ENCODE measurements around the gene PRKCZ.
A peak's percentile ranks its signal among the peaks of the same experiment; 100 is the strongest.

PRKCZ gene

DNA sequence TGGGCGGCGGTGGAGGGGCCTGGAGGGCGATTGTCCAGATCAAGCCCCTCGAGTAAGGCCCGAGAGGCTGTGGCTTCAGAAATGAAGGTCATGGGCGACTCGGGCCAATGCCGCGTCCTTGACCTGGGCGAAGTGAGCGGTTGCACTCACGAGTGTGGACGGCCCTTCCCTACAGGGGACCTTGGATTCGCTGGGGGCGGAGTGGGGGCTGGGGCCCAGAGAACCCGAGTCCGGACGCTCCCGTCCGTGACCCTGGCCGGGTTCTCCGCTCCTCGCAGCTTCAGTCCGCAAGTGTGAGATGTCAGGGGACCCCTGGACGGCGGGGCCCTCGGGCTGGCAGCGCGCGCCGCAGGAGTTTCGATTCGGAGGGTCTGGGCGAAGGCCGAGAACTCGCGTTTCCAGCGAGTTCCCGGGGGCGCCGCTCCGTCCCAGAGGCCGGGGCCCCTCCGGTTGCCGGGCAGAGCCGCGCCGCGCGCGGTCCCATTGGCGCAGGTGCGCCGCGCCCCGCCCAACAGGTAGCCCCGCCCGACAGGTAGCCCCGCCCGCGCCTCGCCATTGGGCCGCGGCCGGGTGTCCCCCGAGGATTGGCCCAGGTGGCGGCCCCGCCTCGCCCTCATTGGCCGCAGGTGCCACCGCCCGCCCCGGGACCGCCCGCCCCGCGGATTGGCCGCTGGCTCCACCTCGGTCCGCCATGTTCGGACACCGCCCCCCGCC lies at the start of gene PRKCZ:
PRKCZ (plus strand) TSS at position 694 of the 714 bp plus-strand sequence. CDS start 220 bp downstream, outside the sequence.
- DNase-seq (ENCODE audit: low read depth): peak; percentile 71

DNA sequence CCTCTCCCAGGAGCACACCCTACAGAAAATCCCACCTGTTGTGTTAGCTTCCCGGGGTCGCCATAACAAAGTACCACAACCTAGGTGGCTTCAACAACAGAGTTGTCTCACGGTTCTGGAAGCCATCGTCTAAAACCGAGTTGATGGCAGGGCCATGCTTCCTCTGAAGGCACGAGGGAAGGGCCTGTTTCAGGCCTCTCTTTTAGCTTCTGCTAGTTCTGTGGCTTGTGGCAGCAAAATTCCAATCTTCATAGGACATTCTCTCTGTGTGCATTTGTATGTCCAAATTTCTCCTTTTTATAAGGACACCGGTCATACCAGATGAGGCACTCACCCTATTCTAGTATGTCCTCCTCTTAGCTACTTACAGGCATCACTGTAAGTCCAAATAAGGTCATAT lies 49.8 kb upstream of the PRKCZ start:
- no peak for DNase-seq (ENCODE audit: low read depth)

DNA sequence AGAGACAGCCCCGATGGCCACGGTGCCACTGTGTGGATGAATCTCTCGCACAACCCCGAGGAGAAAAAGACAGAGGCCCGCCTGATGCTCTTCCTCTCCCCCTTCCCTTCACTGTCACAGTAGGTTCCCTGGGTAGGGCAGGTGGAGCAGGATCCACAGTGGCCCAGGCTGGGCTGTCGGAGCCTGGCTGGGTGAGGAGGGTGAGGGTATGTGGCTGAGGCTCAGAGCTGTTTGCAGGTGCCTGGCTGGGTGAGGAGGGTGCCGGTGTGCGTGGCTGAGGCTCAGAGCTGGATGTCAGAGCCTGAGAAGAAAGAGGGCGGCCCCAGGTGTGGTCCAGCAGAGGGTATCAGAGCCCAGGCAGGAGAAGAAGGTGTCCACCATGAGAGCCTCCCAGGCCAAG lies 49.4 kb upstream of the PRKCZ start:
- DNase-seq (ENCODE audit: low read depth): no peak

DNA sequence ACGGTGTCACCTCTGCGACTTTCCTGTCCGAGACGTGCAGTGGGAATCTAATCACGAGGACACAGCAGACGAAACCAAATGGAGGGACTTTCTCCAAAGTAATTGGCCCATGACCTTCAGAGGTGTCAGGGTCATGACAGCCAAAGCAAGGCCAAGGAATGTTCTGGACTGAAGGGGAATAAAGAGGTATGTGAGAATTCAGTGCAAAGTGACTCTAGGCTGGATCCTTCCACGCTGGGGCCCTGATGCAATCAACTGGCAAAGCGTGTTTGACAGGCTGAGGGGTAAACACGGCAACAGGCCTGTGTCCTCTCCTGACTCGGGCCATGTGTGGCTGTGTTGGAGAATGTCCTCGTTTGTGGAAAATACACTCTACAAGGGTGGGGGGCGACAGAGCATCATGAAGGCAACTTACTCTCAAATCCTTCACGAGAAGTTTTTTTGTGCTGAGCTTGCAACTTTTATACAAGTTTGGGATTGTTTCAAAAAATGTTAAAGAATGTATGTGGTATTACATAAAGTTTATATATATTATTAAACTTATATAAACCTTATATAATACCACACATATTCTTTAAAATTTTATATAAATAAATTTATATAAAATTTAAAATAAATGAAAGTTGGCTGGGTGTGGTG lies 48.3 kb upstream of the PRKCZ start:
- no peak for DNase-seq (ENCODE audit: low read depth)

DNA sequence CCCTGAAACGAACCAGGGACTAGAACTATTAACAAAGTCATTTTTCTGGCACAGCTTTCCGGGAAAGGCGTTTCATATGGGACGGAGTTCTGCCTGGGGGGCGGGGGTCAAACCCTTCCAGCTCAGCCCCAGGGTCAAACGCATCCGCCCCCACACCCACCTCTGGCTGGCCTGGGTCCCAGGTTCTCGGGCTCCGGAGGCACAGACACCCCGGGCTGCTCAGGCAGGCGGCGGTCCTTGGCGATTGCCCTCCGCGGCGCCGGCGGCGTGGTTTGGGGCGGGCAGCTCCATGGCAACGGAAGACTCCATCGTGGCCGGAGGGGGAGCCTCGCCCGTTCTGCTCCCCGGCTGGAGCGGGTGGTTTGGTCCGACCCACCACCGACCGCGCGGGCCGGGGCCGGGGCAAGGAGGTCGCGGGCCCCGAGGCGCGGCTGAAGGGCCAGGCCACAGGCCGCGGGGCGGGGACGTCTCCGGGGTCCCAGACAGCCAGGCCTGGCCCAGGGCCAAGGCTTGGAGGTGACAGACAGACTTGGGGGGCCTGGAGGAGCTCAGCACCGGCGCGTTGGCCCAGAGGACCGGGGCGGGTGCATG lies 46.6 kb upstream of the PRKCZ start, which contains the start of gene CFAP74:
CFAP74 (minus strand) TSS at position 246 of the 591 bp plus-strand sequence. CDS start 12,830 bp downstream, outside the sequence.
- DNase-seq (ENCODE audit: low read depth): peak; percentile 55

DNA sequence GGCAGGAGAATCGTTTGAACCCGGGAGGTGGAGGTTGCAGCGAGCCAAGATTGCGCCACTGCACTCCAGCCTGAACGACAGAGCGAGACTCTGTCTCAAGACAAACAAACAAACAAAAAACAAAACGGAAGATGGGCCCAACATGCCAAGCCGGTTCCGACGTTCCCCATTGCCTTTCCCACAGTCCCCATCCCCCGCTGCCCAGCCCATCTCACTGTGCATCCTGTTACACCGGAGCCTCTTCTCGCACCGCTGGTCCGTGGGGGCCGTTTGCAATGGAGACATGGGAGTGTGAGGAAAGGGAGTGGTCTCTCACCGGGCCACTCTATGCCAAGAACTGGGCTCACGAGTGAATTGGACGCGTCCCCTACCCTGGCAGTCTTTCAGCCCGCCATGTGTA lies 45.4 kb upstream of the PRKCZ start:
- no peak for DNase-seq (ENCODE audit: low read depth)

DNA sequence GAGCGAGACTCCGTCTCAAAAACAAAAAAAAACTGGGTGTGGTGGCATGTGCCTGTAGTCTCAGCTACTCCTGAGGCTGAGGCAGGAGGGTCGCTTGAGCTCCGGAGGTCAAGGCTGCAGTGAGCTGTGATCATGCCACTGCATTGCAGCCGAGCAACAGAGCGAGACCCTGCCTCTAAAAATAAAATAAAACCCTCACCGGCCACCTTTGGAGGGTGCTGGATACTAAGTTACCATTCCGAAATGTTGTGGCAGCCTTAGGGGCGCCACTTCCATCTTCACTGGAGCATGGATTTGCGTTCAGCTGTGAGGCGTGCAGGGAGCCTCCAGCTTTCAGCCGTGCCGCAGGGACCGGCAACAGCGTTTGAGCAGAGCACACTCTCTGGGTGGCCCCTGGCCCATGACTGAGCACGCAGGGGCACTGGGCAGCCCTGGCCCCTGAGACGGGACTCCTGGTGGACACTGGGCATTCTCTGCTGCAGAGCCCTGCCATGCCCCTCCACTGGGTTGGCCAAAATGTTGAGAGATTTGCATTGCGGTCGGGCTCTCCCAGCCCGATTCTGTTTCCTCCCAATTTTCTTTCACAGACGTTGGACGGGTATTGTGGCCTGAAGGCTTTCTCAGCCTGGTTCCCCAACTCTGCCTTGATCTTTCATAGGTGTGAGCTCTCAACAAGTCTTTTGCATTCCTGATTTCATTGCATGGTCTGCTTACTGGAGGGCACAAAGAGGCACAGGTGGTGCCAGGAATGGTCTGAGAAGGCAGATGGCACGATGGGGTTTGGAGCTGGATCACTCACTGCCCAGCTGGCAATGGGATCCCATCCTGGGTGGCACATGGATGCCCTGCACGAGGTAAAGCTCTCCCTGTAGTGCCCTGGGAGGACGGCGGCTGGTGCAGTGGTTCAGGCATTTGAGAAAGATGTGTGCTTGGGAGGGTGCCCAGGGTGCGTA lies 40.8 kb upstream of the PRKCZ start:
- no peak for DNase-seq (ENCODE audit: low read depth)

DNA sequence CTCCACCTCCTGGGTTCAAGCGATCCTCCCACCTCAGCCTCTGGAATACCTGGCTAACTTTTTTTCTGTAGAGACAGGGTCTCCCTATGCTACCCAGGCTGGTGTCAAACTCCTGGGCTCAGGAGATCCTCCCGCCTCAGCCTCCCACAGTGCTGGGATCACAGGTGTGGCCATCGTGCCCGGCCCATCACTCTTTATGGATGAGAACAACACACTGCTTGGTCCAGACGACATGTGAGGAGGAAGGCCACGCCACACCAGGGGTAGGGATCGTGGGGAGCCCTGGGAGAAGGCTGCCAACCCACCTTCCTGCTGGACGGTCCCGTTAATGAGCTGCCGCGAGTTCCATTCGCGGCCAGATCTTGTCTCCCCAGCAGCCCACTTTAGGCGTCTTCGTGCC lies 36.0 kb upstream of the PRKCZ start:
- no peak for DNase-seq (ENCODE audit: low read depth)

DNA sequence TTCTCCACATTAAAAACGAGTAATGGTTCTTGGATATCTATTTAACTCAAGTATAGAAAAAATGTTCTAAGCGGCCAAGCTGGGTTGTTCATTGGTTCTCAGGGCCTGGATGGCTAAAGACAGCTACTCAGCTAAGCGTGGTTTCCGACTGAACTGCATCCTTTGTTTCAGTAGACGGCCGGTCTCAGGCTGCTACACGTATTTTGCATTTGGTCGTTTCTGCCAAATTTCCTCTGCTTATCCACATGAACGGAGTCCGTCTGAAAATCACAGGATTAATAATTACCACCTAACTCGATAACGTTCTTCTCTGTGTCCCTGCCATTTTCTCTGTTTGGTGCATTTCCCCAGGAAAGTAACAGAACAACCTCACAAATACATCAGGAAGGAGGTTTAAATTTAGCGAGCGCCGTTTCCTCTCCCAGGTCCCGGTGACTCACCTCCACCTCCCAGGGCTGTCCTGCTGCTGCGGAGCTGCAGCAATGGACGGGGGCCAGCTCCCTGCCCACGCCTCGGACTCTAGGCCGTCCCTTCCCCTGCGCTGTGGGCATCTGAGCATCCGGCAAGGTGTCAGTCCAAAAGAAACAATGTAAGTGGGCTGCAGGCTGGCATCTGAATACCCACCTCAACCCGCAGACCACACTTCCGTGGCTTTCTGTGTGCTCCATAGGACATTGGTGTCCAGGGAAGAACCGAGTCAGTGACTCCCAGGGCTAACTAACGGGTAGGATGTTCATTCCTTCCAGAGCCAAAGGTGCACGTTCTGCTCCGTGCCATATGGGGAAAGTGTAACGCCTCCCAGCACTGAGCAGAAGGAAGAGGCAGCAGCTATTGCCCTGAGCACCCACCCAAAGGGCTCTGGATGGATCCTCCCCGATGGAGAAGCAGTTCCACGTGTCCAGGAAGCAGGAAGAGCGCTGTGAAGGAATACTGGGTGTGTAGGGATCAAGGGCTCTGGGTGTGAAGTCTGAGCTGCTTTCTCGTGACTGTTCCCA lies 35.2 kb upstream of the PRKCZ start:
- no peak for DNase-seq (ENCODE audit: low read depth)

DNA sequence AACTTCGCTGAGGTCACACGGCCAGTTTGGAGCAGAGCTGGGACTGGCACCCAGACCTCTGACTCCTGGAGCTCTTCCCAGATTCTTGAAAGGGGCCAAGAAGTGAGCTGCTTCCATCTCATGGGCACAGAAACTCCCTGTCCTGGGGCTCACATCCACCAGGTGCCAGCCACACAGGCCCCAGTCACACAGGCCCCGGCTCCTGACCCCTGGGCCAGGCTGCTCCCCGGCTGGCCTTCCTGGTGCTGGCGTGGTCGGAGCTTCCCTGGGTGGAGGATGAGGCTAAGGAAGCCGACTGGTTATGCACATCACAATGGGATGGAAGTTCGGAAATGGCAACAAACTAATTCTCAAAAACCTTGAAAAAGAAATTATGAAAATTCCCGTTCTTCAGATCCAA lies 34.1 kb upstream of the PRKCZ start:
- no peak for DNase-seq (ENCODE audit: low read depth)

DNA sequence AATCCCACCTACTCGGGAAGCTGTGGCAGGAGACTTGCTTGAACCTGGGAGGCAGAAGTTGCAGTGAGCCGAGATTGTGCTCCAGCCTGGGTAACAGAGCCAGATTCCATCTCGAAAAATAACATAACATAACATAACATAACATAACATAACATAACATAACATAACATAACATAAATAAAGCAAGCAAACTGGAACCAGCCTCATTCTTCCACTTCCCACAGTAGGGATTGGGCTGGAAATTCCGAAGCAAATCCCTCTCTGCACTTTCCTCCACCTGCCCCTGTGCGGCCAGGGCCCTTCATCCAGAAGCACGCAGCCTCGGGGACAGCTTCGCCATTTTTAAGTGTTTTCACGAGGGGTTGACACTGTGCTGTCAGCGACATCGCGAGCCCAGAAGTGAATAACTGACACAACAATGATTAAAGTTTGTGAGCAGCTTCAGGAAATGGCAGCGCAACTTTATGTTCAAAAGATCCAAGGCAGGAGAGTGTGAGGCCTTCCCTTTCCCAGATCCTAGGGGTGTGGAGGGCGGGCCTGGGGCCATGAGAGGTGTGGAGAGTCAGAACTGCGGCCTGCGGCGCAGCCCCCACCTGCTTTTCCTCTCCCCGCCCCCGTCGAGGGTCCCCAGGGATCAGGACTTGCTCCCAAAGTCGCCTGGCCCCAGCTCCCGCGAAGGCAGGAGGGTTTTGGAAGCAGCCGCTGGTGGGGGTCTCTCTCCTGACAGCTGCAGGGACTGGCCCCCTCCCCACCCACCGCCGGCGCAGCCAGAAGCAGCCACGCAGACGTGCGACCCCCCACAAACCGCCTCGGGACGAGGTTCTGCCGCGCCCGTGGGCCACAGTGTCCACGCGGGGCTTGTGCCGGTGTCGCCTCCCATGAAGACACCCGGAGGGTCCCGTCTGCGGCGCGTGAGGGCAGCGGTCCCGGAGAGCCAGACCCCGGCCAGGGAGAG lies 31.7 kb upstream of the PRKCZ start:
- DNase-seq (ENCODE audit: low read depth): no peak

DNA sequence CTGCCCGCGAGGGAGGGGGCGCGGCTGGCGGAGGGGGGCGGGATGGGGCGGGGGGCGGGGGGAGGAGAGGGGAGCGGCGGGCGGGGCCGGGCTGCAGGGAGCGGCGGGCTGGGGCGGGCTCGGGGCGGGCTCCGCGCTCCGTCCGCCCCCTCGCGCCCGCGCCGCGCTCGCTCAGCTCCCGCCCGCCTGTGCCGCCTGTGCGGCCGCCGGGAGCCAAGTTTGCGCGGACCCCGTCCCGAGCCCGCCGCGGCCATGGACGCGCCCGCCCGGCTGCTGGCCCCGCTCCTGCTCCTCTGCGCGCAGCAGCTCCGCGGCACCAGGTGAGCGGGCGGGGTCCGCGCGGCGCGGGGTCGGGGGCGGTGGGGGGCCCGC lies 31.1 kb upstream of the PRKCZ start, which contains the start of gene GABRD:
GABRD (plus strand) TSS at position 174 of the 372 bp plus-strand sequence; CDS start at position 253, 79 bp downstream.
- DNase-seq (ENCODE audit: low read depth): peak; percentile 8

DNA sequence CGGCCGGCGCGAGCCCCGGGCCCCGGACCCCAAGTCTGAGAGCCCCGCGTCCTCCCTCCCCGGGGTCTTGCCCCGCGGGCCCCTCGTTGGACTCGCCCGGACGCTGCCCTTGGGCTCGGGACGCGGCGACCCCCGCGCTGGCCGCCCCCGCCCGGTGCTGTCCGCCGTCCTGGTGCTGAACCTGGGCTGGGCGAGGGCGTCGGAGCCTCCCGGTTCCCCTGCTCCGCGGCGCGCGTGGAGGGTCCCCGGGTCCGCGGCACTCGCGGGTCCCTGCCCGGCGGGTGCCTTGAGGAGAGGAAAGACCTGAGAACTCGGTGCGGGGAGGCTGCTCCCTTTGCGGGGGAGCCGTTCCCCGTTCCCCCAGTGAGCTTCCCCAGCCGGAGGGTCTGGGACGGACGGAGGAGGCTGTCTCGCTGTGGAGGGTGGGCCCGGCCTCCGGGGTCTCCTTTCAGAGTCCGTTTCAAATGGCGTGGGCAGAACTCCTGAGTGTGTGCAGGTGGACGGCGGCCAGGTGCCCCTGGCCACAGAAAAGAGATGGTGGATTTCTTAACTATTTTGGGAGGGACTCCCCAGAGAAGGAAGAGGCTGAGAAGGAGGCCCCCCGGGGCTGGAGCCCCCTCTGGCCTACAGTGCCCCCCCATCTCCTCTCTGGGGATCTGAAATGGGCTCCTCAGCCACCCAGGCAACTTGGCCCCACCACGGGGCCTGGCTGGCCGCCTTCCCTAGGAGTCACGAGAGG lies 30.5 kb upstream of the PRKCZ start:
- no peak for DNase-seq (ENCODE audit: low read depth)

DNA sequence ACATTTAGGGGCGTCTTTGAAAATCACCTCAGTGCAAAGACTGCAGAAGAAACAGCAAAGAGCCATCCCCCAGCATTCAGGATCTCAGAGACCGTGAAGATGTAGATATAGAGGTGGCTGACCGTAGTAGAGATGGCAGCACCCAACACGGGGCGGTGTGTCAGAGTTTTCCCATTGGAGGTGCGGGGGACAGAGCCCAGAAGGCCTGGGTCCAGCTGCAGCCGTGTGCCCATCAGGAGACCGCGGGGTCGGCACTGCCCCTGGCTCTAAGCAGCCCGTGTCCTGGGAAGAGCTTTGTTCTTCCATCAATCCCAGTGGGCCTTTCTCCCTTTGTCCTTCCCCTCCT lies 29.9 kb upstream of the PRKCZ start:
- no peak for DNase-seq (ENCODE audit: low read depth)

DNA sequence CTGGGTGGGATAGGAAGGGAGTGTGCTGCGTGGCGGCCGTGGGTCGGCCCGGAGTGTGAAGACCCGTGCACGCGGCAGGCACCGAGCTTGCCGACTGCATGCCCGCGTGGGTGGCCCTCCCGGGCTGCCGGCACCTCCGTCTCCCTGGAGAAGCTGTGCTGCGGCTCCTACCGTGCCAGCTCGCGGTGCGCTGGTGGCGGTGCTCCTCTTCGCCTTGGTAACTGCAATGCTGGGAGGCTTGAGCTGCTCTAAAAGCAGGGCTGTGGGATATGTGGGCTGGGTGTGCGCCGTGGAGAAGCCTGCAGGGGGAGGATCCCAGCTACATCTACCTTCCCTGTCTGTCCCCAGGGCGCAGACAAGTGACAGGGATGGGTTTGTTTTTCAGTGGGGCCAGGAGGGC lies 28.7 kb upstream of the PRKCZ start:
- no peak for DNase-seq (ENCODE audit: low read depth)

DNA sequence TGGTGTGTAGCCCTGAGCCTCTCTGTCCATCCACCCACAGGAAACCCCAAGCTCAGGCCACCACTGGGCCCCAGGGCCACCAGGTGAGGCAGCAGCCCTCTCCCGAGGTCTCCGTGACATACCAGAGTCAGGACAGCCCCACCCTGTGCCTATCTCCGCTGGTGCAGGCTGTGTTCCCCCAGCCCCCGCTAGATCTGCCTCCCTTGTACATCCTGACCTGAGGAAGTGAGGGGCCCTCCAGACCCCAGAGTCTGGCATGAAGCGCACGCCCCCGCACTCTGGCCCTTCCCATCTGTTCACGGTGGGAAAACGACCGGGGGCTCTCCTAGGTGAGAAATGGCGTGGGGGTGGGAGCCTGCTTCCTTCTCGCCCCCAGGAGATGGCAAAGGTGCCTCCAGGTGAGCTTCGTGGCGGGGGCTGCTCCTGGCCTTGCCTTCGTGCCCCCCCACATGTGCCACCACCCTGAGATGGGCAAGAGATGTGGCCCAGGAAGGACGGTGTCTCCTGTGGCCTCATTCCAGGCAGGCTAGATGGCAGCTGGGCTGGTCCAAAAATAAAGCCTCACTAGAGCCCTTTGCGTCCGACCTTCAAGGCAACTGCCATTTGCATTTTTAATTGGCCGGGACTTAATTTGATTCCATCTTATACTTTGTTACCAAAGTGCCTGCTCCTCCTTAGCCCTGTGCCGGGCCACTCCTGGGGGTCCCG lies 28.0 kb upstream of the PRKCZ start:
- no peak for DNase-seq (ENCODE audit: low read depth)

DNA sequence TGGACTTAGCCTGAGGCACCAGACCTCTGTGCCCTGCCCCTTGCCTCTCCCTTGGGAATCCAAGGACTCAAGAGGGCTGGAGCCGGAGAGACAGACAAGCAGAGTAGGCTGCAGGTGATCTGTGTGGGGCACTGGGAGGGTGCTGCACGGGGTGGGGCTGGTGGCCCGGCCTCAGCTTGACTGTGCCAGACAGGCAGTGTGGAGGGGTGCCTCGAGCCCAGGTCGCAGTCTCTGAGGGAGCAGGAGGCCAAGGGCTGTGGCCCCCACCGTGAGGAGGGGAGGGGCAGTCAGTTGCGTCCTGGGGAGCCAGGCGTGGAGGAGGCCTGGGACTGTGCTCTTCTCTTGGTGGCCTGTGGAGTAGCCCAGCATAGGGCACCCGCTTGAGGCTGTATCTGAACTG lies 27.0 kb upstream of the PRKCZ start:
- no peak for DNase-seq (ENCODE audit: low read depth)

DNA sequence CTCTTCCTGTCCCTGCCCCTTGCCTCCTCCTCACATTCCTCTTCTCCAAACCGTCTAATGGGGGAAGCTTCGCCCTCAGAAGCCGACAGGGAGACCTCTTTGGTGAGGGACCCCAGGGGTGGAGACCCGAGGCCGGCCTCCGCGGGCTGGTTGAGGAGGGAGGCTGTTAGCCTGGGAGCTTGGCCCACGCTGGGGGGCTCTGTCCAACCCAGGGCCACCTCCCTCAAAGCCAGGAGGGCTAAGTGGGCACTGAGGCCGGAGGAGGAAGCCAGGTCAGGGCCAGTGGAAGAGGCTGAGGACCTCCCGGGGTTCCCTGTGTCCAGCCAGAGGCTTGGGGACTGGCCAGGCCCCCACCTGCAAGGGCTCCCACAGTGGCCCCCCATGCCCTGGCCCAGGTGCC lies 25.8 kb upstream of the PRKCZ start:
- DNase-seq (ENCODE audit: low read depth): no peak

Data from iris pigment epithelial cell (primary cell).